ENCODE results near the gene LAMA2. TPM values are rescaled to one million over a fixed set of nuclear protein-coding genes. Genes with fewer than 3 reads are reported as not detected.
A peak's percentile ranks its signal among the peaks of the same experiment; 100 is the strongest.

The LAMA2 gene
- total RNA-seq, 4 donors from 2014 or later: 15.1 to 27.3 (median 25.0) TPM

DNA sequence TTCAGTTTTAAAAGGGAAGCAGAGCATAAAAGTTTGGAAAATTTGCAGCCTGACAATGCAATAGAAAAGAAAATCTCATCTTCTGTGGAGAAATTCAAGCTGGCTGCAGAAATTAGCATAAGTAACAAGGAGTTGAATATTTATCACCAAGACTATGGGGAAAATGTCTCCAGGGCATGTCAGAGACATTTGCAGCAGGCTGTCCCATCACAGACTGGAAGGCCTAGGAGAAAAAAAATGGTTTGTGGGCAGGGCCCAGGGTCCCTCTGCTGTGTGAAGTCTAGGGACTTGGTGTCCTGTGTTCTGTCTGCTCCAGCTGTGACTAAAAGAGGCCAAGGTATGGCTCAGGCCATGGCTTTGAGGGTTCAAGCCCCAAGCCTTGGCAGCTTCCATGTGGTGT lies 8.1 kb upstream of the LAMA2 start:
- H3K27ac ChIP-seq: no peak overlapping the region
- H3K4me1 ChIP-seq: no peaks in the 10 kb centered on the region
- TF ChIP-seq, protein P1, sequence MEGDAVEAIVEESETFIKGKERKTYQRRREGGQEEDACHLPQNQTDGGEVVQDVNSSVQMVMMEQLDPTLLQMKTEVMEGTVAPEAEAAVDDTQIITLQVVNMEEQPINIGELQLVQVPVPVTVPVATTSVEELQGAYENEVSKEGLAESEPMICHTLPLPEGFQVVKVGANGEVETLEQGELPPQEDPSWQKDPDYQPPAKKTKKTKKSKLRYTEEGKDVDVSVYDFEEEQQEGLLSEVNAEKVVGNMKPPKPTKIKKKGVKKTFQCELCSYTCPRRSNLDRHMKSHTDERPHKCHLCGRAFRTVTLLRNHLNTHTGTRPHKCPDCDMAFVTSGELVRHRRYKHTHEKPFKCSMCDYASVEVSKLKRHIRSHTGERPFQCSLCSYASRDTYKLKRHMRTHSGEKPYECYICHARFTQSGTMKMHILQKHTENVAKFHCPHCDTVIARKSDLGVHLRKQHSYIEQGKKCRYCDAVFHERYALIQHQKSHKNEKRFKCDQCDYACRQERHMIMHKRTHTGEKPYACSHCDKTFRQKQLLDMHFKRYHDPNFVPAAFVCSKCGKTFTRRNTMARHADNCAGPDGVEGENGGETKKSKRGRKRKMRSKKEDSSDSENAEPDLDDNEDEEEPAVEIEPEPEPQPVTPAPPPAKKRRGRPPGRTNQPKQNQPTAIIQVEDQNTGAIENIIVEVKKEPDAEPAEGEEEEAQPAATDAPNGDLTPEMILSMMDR (IDR thresholded peaks at IDR 0.05): no peak
- TF ChIP-seq POLR2AphosphoS5 (IDR thresholded peaks at IDR 0.05) (no peak), EP300 (IDR thresholded peaks at IDR 0.05) (no peak), POLR2A (IDR thresholded peaks at IDR 0.05) (no peak)
- DNase-seq (ENCODE audit: low spot score in 2 of 2): no peak
- H3K27me3 ChIP-seq: no peaks in the 10 kb centered on the region
- no peak overlapping the region for H3K4me3 ChIP-seq
- H3K36me3 ChIP-seq: no peaks in the 10 kb centered on the region
- H3K9me3 ChIP-seq: no peaks in the 10 kb centered on the region

DNA sequence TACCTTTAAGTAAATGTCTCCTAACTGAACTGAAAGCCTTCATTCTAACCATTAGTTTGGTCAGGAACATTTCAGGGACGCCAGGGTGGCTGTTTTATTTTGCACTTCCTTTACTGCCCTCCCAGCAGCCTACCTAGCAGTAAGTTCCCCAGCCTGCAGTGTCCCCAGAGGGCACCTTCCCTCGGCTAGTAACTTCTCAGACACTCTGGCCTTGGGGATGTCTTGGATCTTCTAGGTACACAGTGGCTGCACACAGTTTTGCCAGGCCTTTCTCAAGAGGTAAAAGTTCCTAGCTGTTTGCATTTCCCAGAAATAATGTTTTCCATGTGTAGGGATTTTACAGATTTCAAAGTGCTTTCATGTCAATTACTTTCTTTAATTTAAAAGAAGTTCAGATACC lies 378 bp upstream of the LAMA2 start:
- Histone ChIP-seq H3K36me3 (no peaks in the 10 kb centered on the region), H3K4me3 (peak overlapping the region; percentile 46), H3K27me3 (no peaks in the 10 kb centered on the region), H3K4me1 (no peaks in the 10 kb centered on the region), H3K27ac (no peak overlapping the region), H3K9me3 (no peaks in the 10 kb centered on the region)
- no peak for DNase-seq (ENCODE audit: low spot score in 2 of 2)
- TF ChIP-seq, protein P1 (IDR thresholded peaks at IDR 0.05): no peak
- no peak for TF ChIP-seq POLR2AphosphoS5 (IDR thresholded peaks at IDR 0.05)
- TF ChIP-seq POLR2A (IDR thresholded peaks at IDR 0.05): no peak
- TF ChIP-seq EP300 (IDR thresholded peaks at IDR 0.05): no peak
- WGBS: 67% methylated on average over 2 of the region's 2 CpGs

DNA sequence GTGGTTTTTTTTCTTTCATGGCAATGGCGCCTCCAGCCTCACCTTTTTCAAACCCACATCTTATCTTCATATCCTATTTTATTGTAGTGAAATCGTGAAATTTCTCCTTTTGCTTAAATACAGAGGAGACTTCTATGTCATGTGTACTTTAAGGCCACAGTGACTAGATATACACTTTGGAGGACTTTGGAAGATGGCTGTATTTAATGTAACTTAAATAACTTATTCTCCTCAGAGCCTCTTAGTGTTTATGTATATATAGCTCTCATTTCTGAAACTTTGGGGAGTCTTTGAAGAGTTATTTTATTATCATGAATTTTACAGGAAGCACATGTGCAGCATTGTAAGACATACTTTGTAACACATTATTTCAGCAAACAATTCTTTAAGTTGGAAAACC lies 968 bp downstream of the LAMA2 start:
- H3K36me3 ChIP-seq: no peaks in the 10 kb centered on the region
- no peaks in the 10 kb centered on the region for H3K27me3 ChIP-seq
- H3K9me3 ChIP-seq: no peaks in the 10 kb centered on the region
- H3K4me1 ChIP-seq: no peaks in the 10 kb centered on the region
- no peak overlapping the region for H3K27ac ChIP-seq
- WGBS: 52% methylated on average over 2 of the region's 2 CpGs
- no peak for DNase-seq (ENCODE audit: low spot score in 2 of 2)
- peak overlapping the region; percentile 46 for H3K4me3 ChIP-seq
- no peak for TF ChIP-seq POLR2A (IDR thresholded peaks at IDR 0.05)
- TF ChIP-seq POLR2AphosphoS5 (IDR thresholded peaks at IDR 0.05): no peak
- TF ChIP-seq, protein P1 (IDR thresholded peaks at IDR 0.05): no peak
- no peak for TF ChIP-seq EP300 (IDR thresholded peaks at IDR 0.05)

DNA sequence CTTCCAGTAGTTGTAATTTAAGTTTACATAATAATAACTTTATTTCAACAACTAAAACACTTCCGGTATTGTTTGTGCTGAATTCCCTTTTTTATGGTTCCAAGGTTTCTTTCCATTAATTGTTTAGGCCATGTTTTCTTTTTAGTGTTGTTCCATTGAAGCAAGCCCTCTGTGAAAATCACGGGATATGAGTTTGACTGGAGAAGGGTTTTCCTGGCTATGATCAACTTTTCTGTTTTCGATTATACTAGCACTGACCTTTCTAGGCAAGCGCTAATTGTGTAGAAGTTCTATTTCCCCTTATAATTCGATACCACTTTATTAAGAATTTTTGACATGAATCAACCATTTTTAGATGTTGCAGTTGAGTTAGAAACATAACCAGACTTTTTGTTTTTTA lies 2.4 kb downstream of the LAMA2 start:
- DNase-seq (ENCODE audit: low spot score in 2 of 2): no peak
- whole genome bisulfite sequencing: 73% methylated on average over 5 of the region's 5 CpGs
- Histone ChIP-seq H3K4me1 (no peaks in the 10 kb centered on the region), H3K4me3 (peak overlapping the region; percentile 46), H3K36me3 (no peaks in the 10 kb centered on the region), H3K27ac (no peak overlapping the region), H3K9me3 (no peaks in the 10 kb centered on the region), H3K27me3 (no peaks in the 10 kb centered on the region)
- TF ChIP-seq POLR2A (IDR thresholded peaks at IDR 0.05) (no peak), POLR2AphosphoS5 (IDR thresholded peaks at IDR 0.05) (no peak), EP300 (IDR thresholded peaks at IDR 0.05) (no peak)
- TF ChIP-seq, protein P1 (IDR thresholded peaks at IDR 0.05): no peak

DNA sequence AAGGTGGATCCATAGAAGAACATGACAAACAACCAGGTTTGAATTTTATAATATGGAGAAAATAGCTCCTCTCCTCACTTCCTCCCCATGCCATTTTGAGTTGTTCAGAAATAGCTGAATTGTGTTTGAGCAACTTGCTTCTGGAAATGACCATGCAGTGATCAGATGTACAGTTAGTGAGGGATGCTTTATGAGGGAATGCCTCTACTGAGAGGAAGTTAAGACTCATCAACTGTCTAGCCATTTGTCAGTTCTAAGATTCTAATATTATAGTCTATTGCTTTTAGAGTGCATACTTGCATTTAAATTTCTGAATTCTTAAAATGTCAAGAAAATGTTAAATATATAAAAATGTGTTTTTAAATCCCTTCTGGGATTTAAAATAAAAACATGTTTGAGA lies 3.8 kb downstream of the LAMA2 start:
- H3K36me3 ChIP-seq: no peaks in the 10 kb centered on the region
- DNase-seq (ENCODE audit: low spot score in 2 of 2): no peak
- H3K27me3 ChIP-seq: no peaks in the 10 kb centered on the region
- no peak overlapping the region for H3K27ac ChIP-seq
- no peaks in the 10 kb centered on the region for H3K4me1 ChIP-seq
- TF ChIP-seq POLR2AphosphoS5 (IDR thresholded peaks at IDR 0.05) (no peak), POLR2A (IDR thresholded peaks at IDR 0.05) (no peak)
- TF ChIP-seq, protein P1 (IDR thresholded peaks at IDR 0.05): no peak
- H3K9me3 ChIP-seq: no peaks in the 10 kb centered on the region
- peak overlapping the region; percentile 46 for H3K4me3 ChIP-seq

All from suprapubic skin (tissue), 4 donors.